GM19099 (cell line): ENCODE data around the gene ITGA1.

Experiments used
- POLR2A ChIP-seq: IDR thresholded peaks from 3 replicates; pipeline ENCODE4 v1.6.1; 2011; ENCODE audit warnings: low read depth; ENCODE audit not compliant: insufficient read length; ENCODE audit errors: extremely low read depth

ITGA1 gene

GRCh38 chr5:52805615-52806014, 17.9 kb downstream of the ITGA1 start:
- no peak for TF ChIP-seq POLR2A

- no peak for TF ChIP-seq POLR2A
Observed at GRCh38 chr5:52807037-52807436, 19.3 kb downstream of the ITGA1 start.

GRCh38 chr5:52807723-52808122, 20.0 kb downstream of the ITGA1 start:
- no peak for TF ChIP-seq POLR2A

GRCh38 chr5:52808316-52808901, 20.7 kb downstream of the ITGA1 start:
- no peak for TF ChIP-seq POLR2A

GRCh38 chr5:52809884-52810283, 22.2 kb downstream of the ITGA1 start:
- no peak for TF ChIP-seq POLR2A

- TF ChIP-seq POLR2A: no peak
Observed at GRCh38 chr5:52810426-52810825, 22.7 kb downstream of the ITGA1 start.

- TF ChIP-seq POLR2A: no peak
Observed at GRCh38 chr5:52811067-52811749, 23.5 kb downstream of the ITGA1 start.

- TF ChIP-seq POLR2A: no peak
Observed at GRCh38 chr5:52814352-52815148, 26.8 kb downstream of the ITGA1 start.

GRCh38 chr5:52817818-52818217, 30.1 kb downstream of the ITGA1 start:
- no peak for TF ChIP-seq POLR2A

GRCh38 chr5:52818360-52818759, 30.6 kb downstream of the ITGA1 start:
- TF ChIP-seq POLR2A: no peak

GRCh38 chr5:52821901-52822300, 34.2 kb downstream of the ITGA1 start:
- TF ChIP-seq POLR2A: no peak

- no peak for TF ChIP-seq POLR2A
Observed at GRCh38 chr5:52822437-52822836, 34.7 kb downstream of the ITGA1 start.

GRCh38 chr5:52824827-52825226, 37.1 kb downstream of the ITGA1 start:
- no peak for TF ChIP-seq POLR2A

GRCh38 chr5:52825826-52826225, 38.1 kb downstream of the ITGA1 start:
- no peak for TF ChIP-seq POLR2A

- no peak for TF ChIP-seq POLR2A
Observed at GRCh38 chr5:52827815-52828214, 40.1 kb downstream of the ITGA1 start.

- no peak for TF ChIP-seq POLR2A
Observed at GRCh38 chr5:52829664-52830063, 41.9 kb downstream of the ITGA1 start.
